ENCODE results near the gene SLC4A3.

Gene SLC4A3

DNA sequence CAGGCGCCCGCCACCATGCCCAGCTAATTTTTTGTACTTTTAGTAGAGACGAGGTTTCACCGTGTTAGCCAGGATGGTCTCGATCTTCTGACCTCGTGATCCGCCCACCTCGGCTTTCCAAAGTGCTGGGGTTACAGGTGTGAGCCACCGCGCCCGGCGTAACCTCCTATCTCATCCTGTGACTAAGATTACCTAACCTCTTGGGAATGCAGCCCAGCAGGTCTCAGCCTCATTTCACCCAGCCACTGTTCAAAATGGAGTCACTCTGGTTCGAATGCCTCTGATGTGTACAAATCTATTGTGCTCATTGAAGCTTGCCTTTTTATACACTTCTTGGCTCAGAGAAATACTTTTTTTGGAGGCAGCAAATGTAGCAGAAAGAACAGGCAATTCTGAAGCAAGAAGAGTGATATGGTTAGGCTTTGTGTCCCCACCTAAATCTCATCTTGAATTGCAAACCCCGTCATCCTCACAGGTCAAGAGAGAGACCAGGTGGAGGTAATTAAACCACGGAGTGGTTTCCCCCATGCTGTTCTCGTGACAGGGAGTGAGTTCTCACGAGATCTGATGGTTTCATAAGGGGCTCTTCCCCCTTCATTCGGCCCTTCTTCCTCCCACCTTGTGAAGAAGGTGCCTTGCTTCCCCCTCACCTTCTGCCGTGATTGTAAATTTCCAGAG lies 60.6 kb downstream of the SLC4A3 start:
- H3K36me3 ChIP-seq (ENCODE audit: control insufficient read depth in 1 of 2, insufficient read depth in 2 of 2, low read length in 2 of 2): no peaks in the 10 kb centered on the region
- H3K27ac ChIP-seq (ENCODE audit: low read depth, low read length): no peak overlapping the region
- H3K4me3 ChIP-seq (ENCODE audit: low read depth in 1 of 2, low read length in 2 of 2): no peak overlapping the region
- no peaks in the 10 kb centered on the region for H3K9me3 ChIP-seq (ENCODE audit: control insufficient read depth in 1 of 2, low read length in 2 of 2)
- no peak overlapping the region for H3K9ac ChIP-seq (ENCODE audit: low read depth in 1 of 2, low read length in 2 of 2)
- H3K4me1 ChIP-seq (ENCODE audit: control insufficient read depth in 1 of 2, insufficient read depth in 2 of 2, low read length in 2 of 2): peaks cover 0 to 4% of the 10 kb centered on the region in 2 donors
- peaks cover 0 to 3% of the 10 kb centered on the region in 2 donors for H3K27me3 ChIP-seq (ENCODE audit: control insufficient read depth in 1 of 2, insufficient read depth in 2 of 2, low read length in 2 of 2)

DNA sequence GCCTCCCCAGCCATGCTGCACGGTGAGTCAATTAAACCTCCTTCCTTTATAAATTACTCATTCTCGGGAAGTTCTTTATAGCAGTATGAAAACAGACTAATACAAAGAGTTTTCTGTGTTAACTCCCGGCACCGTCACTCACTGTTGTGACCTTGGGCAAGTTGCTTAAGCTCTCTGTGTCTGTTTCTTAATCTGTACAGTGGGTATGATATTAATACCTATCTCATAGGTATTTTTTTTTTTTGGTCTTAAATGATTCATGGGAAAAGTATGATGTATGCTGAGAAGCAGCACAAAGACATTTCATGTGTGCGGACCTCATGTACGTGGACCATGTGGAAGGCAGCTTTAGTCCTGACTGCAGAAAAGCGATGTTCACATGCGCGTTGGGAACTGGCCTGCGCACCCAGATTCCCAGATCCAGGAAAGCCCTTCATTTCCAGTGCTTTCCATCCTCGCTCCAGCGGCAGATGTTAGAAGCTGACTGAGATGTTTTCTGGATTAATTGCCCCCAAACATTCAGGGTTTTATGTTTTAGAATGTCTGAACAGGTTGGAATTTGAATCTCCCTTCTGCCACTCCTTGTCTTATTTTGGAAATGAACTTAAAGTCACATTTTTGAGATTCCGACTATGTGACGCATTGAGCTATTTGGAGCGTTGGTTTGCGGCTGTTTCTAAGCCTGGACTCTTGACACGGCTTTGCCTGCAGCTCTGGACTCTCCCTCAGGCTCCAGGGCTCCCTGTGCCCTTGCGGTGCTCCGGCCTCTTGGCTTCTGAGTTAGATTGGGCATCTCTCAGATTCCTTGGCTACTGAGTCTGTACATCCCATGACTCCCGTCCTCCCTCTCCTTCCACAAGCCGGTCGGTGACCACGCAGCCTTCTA lies 61.4 kb downstream of the SLC4A3 start:
- H3K27ac ChIP-seq (ENCODE audit: low read depth, low read length): no peak overlapping the region

DNA sequence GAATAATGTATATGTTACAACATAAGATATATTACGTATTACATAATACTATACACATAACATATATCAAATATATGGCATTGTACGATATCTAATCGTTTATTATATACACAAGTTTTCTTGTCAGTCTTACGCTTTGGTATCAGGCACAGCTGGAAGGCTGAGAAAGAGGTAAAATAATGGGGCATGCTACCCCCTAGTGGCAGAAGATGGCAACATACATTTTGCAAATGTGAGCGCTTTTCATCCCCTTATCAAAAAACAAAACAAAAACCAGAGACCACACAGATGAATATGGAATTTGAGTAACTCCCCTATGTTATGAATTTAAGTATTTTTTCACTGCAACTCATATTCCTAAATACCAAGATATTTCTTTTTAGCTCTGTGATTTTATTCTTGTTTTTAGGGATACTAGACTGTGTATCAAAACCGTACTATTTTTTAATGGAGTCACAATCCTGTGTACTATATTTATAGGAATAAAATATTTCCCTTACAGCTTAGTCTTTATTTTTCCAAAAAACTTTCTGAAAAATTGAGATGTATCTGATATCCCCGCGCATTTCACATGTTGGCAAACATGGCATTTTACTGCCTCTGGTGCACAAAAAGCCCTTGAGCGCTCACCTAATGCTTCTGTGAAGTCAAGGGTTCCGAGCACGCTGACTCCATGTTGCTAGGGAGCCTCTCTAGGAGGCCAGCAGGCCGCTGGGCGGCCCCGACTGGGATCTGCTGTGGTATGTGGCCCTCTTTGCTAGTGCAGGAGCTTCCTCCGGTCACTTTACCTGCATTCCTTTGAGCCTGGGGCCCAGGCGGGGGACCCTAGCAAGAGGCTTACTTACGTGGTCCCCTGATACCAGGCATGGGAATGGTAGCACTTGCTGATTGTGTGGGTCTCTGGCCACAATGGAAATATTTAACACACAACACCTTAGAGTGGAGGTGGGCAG lies 62.5 kb downstream of the SLC4A3 start:
- Histone ChIP-seq H3K9me3 (ENCODE audit: control insufficient read depth in 1 of 2, low read length in 2 of 2) (no peaks in the 10 kb centered on the region), H3K9ac (ENCODE audit: low read depth in 1 of 2, low read length in 2 of 2) (no peak overlapping the region), H3K4me1 (ENCODE audit: control insufficient read depth in 1 of 2, insufficient read depth in 2 of 2, low read length in 2 of 2) (peaks cover 0 to 4% of the 10 kb centered on the region in 2 donors), H3K4me3 (ENCODE audit: low read depth in 1 of 2, low read length in 2 of 2) (no peak overlapping the region), H3K27ac (ENCODE audit: low read depth, low read length) (no peak overlapping the region), H3K36me3 (ENCODE audit: control insufficient read depth in 1 of 2, insufficient read depth in 2 of 2, low read length in 2 of 2) (no peaks in the 10 kb centered on the region), H3K27me3 (ENCODE audit: control insufficient read depth in 1 of 2, insufficient read depth in 2 of 2, low read length in 2 of 2) (peaks cover 0 to 5% of the 10 kb centered on the region in 2 donors)

More for the DNA sequence above, 61.4 kb downstream of the SLC4A3 start:
- no peak overlapping the region for H3K9ac ChIP-seq (ENCODE audit: low read depth in 1 of 2, low read length in 2 of 2)
- H3K27me3 ChIP-seq (ENCODE audit: control insufficient read depth in 1 of 2, insufficient read depth in 2 of 2, low read length in 2 of 2): peaks cover 0 to 5% of the 10 kb centered on the region in 2 donors
- H3K36me3 ChIP-seq (ENCODE audit: control insufficient read depth in 1 of 2, insufficient read depth in 2 of 2, low read length in 2 of 2): no peaks in the 10 kb centered on the region
- H3K4me3 ChIP-seq (ENCODE audit: low read depth in 1 of 2, low read length in 2 of 2): no peak overlapping the region
- peaks cover 0 to 4% of the 10 kb centered on the region in 2 donors for H3K4me1 ChIP-seq (ENCODE audit: control insufficient read depth in 1 of 2, insufficient read depth in 2 of 2, low read length in 2 of 2)
- H3K9me3 ChIP-seq (ENCODE audit: control insufficient read depth in 1 of 2, low read length in 2 of 2): no peaks in the 10 kb centered on the region

DNA sequence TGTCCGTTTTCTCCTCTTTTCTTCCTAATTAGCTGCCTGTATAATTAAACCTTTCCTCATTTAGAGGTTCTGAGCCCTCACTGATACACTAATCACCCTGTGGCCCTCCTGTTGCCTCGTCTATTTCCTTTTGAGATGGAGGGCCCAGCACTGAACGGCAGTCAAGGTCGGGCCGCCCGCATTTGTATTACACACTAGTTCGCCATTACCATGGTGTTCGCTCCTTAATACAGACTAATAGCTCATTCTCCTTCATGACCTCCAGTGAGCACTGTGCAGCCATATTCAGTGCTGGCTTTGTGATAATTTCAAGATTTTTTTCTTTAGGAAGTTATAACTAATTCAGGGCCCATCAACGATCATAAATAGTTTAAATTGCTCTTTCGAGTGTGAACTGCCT lies 64.1 kb downstream of the SLC4A3 start:
- H3K4me1 ChIP-seq (ENCODE audit: control insufficient read depth in 1 of 2, insufficient read depth in 2 of 2, low read length in 2 of 2): no peaks in the 10 kb centered on the region
- H3K36me3 ChIP-seq (ENCODE audit: control insufficient read depth in 1 of 2, insufficient read depth in 2 of 2, low read length in 2 of 2): no peaks in the 10 kb centered on the region
- H3K4me3 ChIP-seq (ENCODE audit: low read depth in 1 of 2, low read length in 2 of 2): no peak overlapping the region
- H3K9ac ChIP-seq (ENCODE audit: low read depth in 1 of 2, low read length in 2 of 2): no peak overlapping the region
- peaks cover 3 to 9% of the 10 kb centered on the region in 2 donors for H3K27me3 ChIP-seq (ENCODE audit: control insufficient read depth in 1 of 2, insufficient read depth in 2 of 2, low read length in 2 of 2)
- no peak overlapping the region for H3K27ac ChIP-seq (ENCODE audit: low read depth, low read length)
- H3K9me3 ChIP-seq (ENCODE audit: control insufficient read depth in 1 of 2, low read length in 2 of 2): no peaks in the 10 kb centered on the region

Measured in duodenal mucosa (tissue), 2 donors.